Coronary artery (tissue), 2 donors: ENCODE results near the gene ZFPL1.

Experiments used
- DNase-seq: peaks from one replicate; pipeline ENCODE4 v3.0.0-alpha.2; 2017; ENCODE audit warnings: low spot score
- H3K27ac ChIP-seq, 2 donors: fragments of 200-600 bp; sonication (generic); one replicate each; pipeline ENCODE4 v1.5.1; 2016 to 2019
- H3K4me3 ChIP-seq: fragments of 200-600 bp; sonication (generic); 2 replicates; pipeline ENCODE4 v1.5.1; 2016; ENCODE audit warnings: mild to moderate bottlenecking, moderate library complexity
- TF ChIP-seq, protein P1 (sequence below): fragments of 200-600 bp; sonication (generic); IDR thresholded peaks from one replicate; pipeline ENCODE4 v1.5.1; 2019; ENCODE audit warnings: antibody characterized with exemption

The ZFPL1 gene

DNA sequence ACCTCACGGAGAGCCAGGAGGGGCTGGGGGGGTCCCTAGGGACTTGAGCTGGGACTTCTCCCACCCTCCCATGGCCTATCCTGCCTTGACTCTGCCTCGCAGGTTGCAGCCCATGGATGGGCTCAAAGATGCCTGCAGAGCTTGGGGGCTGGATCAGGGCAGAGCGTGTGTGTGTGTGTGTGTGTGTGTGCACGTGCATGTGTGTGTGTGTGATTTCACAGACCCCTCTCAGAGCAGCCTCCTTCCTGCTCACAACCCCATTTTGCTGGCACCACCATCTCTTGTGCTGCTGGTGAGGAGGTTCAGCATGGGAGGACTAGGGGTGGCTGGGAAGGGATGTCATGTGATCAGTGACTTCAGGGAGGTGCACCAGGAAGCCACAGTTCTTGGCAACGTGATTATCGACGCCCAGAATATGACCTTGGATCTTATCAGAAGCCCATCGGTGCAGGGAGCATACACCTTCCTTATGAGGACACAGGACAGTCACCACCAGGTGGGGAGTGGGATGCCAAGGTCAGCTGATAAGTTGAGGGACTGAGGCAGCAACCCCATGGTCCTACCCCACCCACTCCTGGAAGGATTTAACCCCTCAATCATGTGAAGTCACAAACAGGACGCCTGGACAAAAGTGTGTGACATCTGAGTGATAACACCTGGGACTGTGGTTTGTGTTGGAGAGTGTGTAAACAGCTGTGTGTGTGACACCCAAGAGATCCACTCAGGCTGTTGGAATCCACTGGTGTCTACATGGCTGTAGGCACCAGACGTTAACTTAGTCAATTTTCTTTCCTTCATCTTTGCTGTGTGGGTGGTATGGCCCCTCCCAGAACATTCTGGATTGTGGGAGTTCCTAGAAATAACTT lies 23.8 kb upstream of the ZFPL1 start:
- no peak overlapping the region for H3K27ac ChIP-seq
- H3K4me3 ChIP-seq, result no peak overlapping the region
- TF ChIP-seq, protein P1, sequence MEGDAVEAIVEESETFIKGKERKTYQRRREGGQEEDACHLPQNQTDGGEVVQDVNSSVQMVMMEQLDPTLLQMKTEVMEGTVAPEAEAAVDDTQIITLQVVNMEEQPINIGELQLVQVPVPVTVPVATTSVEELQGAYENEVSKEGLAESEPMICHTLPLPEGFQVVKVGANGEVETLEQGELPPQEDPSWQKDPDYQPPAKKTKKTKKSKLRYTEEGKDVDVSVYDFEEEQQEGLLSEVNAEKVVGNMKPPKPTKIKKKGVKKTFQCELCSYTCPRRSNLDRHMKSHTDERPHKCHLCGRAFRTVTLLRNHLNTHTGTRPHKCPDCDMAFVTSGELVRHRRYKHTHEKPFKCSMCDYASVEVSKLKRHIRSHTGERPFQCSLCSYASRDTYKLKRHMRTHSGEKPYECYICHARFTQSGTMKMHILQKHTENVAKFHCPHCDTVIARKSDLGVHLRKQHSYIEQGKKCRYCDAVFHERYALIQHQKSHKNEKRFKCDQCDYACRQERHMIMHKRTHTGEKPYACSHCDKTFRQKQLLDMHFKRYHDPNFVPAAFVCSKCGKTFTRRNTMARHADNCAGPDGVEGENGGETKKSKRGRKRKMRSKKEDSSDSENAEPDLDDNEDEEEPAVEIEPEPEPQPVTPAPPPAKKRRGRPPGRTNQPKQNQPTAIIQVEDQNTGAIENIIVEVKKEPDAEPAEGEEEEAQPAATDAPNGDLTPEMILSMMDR, result no peak
- DNase-seq, result no peak

DNA sequence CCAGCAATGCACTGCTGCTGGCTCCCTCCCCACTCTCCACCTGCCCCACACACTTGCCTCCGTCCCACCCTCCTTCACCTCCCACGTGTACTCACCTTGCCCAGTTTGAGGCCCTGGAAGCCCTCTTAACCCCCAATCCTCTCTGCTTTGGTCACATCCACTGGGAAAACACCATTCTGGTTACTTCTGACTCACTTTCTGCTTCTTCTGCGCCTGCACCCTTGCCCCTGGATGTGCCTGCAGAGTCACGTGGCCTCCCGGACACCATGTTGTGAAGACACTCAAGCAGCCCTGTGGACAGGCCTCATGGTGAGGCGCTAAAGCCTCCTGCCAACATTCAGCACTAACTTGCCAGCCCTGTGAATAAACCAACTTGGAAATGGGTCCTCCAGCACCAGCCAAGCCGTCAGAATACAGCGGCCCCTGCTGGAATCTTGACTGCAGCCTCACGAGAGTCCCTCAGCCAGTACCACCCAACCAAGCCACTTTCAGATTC lies 23.1 kb upstream of the ZFPL1 start:
- no peak overlapping the region for H3K4me3 ChIP-seq
- no peak for DNase-seq
- H3K27ac ChIP-seq, result no peak overlapping the region
- TF ChIP-seq, protein P1, result no peak

DNA sequence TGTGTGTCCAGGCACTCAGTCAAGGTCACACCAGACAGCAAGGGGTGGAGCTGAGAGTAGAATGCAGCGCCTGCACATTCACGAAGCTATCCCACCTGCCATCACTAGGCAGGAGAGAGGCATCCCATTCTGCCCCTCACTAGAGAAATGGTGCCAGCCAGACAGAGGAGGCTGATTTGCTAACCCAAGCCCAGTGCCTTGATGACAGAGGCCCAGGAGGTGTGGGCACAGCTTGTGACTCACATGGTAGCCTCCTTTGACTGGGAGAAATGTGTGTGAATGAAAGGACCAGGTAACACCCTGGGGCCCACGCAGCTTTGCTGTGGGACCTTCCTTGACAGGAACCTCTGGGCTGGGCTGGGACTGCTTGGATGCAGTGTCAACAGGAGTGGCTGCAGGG lies 20.5 kb upstream of the ZFPL1 start:
- no peak overlapping the region for H3K27ac ChIP-seq
- DNase-seq, result no peak
- TF ChIP-seq, protein P1, result no peak
- no peak overlapping the region for H3K4me3 ChIP-seq

DNA sequence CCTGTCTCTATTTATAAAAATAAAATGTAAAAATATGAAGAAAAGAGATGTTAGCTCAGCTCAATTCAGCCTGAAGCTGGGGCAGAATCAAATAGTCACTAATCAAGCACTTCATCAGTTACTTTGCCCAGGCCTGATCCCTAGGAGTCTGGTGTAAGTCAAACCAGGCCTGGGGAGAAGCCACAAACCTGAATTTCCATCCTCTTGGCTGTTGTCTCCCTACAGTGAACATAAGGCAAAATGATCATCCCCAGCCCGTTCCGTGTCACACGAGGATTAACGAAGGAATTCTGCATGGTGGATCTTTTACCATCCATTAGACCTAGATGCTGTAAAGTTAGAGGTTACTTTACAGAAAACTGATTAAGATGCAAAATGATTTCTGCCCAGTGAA lies 19.2 kb upstream of the ZFPL1 start:
- TF ChIP-seq, protein P1, result no peak
- no peak for DNase-seq
- no peak overlapping the region for H3K4me3 ChIP-seq
- no peak overlapping the region for H3K27ac ChIP-seq

DNA sequence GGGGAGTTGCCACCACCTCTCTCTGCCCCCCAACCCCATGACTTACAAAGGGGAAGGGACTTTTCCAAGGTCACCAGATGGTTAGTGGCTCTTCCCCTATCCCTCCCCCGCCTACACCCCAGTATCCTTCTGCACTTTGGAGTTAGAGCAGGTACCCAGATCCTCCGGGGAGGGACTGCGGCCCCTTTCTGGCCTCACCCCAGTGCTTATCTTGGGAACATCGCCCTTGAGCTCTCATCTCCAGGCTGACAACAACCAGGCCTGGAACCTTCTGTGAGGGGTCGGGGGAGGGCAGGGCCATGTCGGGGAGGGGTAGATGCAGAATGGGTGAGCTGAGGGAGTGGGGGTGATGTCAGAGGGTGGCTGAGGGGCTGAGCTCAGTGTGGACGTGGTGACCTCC lies 18.2 kb upstream of the ZFPL1 start:
- TF ChIP-seq, protein P1, result no peak
- Histone ChIP-seq H3K4me3 (no peak overlapping the region), H3K27ac (no peak overlapping the region)
- DNase-seq, result no peak

DNA sequence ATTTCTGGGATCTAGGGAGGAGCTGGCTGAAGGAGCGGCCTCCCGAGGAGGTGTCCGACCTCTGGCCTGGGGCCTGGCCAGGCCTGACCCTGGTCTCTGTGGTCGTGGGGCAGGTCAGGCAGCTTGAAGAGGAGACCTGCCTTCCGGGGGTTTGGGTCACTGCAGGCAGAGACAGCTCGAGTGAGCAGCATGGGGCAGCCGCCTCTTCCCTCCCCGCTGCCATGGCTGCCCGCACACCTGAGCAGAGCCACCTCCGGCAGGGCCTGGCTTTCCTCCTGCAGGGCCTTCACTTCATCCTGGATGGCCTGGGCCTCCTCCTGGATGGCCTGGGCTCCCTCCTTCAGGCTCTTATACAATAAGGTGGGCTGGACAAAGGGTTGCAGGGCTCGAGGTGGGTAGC lies 17.7 kb upstream of the ZFPL1 start:
- no peak overlapping the region for H3K4me3 ChIP-seq
- H3K27ac ChIP-seq, result no peak overlapping the region
- TF ChIP-seq, protein P1, result no peak
- no peak for DNase-seq

DNA sequence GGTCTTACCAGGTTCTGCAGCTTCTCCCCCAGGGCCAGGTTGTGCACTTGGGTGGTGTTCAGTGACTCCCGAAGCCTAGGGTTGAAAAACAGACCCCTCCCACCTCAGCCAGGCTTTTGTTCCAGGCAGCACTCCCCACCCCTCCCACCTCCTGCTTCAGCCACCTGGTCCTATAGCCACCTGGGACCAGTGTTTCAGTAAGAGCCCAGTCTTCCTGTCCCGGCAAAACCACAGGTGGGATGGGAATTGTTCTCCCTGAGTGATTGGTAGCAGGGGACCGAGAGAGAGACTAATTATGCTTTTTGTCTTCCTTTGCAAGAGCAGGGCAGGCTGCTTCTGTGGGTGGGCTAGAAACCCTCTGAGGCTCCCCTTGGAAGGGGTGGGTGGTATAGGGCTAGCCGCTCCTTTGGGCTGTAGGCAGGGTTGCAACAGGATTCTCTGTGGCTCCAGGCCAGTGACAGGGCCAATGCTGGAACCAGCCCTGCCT lies 17.2 kb upstream of the ZFPL1 start:
- Histone ChIP-seq H3K27ac (no peak overlapping the region), H3K4me3 (no peak overlapping the region)
- DNase-seq, result no peak
- TF ChIP-seq, protein P1, result no peak
